GM12875 (cell line): ENCODE data around the gene TCF7L2.

Source experiments
- H3K4me3 ChIP-seq: one replicate; pipeline ENCODE4 v1.5.1; 2011; ENCODE audit warnings: low read depth, low read length, control low read depth
- TF ChIP-seq, protein P1 (sequence below): IDR thresholded peaks from 2 replicates; pipeline ENCODE4 v1.5.1; 2011; ENCODE audit warnings: low read depth, mild to moderate bottlenecking, control low read depth, inconsistent platforms, low read length, moderate library complexity, borderline replicate concordance; ENCODE audit not compliant: insufficient read depth

TCF7L2 gene

GRCh38 chr10:113028456-113029440 is 78.7 kb downstream of the TCF7L2 start:
- TF ChIP-seq, protein P1, sequence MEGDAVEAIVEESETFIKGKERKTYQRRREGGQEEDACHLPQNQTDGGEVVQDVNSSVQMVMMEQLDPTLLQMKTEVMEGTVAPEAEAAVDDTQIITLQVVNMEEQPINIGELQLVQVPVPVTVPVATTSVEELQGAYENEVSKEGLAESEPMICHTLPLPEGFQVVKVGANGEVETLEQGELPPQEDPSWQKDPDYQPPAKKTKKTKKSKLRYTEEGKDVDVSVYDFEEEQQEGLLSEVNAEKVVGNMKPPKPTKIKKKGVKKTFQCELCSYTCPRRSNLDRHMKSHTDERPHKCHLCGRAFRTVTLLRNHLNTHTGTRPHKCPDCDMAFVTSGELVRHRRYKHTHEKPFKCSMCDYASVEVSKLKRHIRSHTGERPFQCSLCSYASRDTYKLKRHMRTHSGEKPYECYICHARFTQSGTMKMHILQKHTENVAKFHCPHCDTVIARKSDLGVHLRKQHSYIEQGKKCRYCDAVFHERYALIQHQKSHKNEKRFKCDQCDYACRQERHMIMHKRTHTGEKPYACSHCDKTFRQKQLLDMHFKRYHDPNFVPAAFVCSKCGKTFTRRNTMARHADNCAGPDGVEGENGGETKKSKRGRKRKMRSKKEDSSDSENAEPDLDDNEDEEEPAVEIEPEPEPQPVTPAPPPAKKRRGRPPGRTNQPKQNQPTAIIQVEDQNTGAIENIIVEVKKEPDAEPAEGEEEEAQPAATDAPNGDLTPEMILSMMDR, result no peak
- no peak overlapping the region for H3K4me3 ChIP-seq

GRCh38 chr10:113030453-113030852 is 80.4 kb downstream of the TCF7L2 start:
- H3K4me3 ChIP-seq, result no peak overlapping the region

DNA sequence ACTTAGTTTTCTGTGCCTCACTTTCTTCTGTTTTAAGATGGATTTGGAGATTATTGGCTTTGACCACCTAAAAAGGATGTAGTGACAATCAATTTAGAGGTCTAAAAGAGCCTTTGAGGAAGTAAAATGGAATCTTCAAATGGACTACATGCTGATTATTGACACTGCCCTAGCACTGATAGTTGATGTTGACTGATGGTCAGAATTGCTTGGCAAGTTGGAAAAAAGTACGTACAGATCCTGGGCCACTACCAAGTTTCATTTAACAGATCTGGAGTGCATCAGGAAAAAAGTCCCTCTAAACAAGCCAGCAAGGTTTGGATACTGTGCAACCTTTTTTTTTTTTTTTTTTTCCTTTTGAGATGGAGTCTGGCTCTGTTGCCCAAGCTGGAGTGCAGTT is 81.1 kb downstream of the TCF7L2 start:
- TF ChIP-seq, protein P1, result no peak
- no peak overlapping the region for H3K4me3 ChIP-seq

More at GRCh38 chr10:113030453-113030852, 80.4 kb downstream of the TCF7L2 start:
- TF ChIP-seq, protein P1, result no peak

- H3K4me3 ChIP-seq, result no peak overlapping the region
- TF ChIP-seq, protein P1, result no peak
Observed at GRCh38 chr10:113033991-113034390, 83.9 kb downstream of the TCF7L2 start.

DNA sequence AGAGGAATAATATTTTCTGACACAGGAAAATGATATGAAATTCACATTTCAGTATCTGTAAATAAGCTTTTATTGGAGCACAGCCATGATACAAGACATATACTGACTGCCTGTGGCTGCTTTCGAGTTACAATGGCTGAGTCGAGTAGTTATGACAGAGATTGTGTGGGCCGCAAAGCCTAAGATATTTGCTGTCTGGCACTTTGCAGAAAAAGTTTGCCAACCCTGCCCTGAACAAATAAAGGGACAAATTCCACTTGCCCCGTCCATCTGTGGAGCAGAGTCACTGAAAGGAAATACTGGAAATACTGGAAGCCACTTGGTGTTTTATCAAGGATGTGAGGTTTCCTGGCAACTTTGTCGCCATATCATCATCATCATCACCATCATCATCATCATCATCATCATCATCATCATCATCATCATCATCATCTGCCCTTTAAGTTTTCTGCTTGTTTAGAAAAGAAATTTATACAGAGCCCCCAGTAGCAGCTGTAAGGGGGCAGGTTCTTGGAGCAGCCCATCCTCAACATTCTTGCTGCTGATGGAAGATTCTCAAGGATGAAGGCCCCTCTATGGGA is 85.8 kb downstream of the TCF7L2 start:
- no peak overlapping the region for H3K4me3 ChIP-seq
- TF ChIP-seq, protein P1, result no peak

DNA sequence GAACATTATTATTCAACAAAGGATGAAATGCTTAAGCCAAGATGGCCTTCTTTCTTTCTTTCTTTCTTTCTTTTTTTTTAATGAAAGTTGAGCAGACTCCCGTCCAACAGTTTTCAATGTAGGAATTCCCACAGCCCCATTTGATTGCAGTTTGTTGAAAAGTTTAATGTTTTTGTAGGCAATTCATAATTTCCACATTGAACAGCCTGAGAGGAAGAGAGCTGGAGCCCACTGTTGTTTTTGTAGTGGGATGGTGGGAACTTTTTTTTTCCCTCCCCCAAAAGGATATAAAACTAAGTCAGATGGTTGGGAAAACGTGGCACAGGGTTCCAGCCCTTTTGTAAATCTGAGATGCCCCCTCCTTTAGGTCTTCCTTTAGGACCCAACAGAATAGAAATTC is 86.6 kb downstream of the TCF7L2 start:
- no peak overlapping the region for H3K4me3 ChIP-seq
- TF ChIP-seq, protein P1, result no peak
